Endothelial cell of umbilical vein (primary cell): ENCODE data around the gene ANKDD1A.

Experiments
- POLR2A ChIP-seq: IDR thresholded peaks from 2 replicates; pipeline ENCODE4 v1.6.1; 2012; ENCODE audit warnings: low read depth, mild to moderate bottlenecking, control low read depth, low read length
- TF ChIP-seq, protein P1 (sequence below), 2 donors: IDR thresholded peaks; 1 replicate in 1 of 2; 2 replicates in 1 of 2; pipeline ENCODE4 v1.5.1; 2011; ENCODE audit warnings: low read length in 2 of 2, mild to moderate bottlenecking in 2 of 2, moderate library complexity in 2 of 2, control low read depth in 1 of 2, inconsistent platforms in 1 of 2, low read depth in 1 of 2; ENCODE audit not compliant: insufficient read depth in 1 of 2; ENCODE audit errors: extremely low read depth in 1 of 2

DNA sequence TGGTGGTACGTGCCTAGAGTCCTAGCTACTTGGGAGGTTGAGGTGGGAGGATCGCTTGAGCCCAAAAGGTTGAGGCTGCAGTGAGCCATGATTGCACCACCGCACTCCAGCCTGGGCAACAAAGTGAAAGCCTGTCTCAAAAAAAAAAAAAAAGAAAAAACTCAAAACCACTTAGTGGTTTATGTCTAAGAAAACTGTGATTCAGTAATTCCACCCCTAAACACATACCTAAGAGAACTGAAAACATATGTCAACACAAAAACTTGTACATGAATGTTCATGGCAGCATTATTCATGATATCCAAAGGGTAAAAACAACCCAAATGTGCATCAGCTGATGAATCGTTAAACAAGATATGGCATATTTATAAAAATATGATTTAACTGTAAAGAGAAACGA, 63.7 kb downstream of the ANKDD1A start:
- TF ChIP-seq, protein P1, sequence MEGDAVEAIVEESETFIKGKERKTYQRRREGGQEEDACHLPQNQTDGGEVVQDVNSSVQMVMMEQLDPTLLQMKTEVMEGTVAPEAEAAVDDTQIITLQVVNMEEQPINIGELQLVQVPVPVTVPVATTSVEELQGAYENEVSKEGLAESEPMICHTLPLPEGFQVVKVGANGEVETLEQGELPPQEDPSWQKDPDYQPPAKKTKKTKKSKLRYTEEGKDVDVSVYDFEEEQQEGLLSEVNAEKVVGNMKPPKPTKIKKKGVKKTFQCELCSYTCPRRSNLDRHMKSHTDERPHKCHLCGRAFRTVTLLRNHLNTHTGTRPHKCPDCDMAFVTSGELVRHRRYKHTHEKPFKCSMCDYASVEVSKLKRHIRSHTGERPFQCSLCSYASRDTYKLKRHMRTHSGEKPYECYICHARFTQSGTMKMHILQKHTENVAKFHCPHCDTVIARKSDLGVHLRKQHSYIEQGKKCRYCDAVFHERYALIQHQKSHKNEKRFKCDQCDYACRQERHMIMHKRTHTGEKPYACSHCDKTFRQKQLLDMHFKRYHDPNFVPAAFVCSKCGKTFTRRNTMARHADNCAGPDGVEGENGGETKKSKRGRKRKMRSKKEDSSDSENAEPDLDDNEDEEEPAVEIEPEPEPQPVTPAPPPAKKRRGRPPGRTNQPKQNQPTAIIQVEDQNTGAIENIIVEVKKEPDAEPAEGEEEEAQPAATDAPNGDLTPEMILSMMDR (IDR thresholded peaks at IDR 0.05; ENCODE audit: extremely low read depth in 1 of 2, insufficient read depth in 1 of 2, low read depth in 1 of 2, low read length in 2 of 2) = no peak
- TF ChIP-seq POLR2A = no peak
